Measurements from ENCODE around the gene SOWAHA. TPM values are rescaled to one million over a fixed set of nuclear protein-coding genes. Genes with fewer than 3 reads are reported as not detected.

The SOWAHA gene
- total RNA-seq, 1 experiment from 2014 or later = 0.20 TPM

- TF ChIP-seq, protein P1, sequence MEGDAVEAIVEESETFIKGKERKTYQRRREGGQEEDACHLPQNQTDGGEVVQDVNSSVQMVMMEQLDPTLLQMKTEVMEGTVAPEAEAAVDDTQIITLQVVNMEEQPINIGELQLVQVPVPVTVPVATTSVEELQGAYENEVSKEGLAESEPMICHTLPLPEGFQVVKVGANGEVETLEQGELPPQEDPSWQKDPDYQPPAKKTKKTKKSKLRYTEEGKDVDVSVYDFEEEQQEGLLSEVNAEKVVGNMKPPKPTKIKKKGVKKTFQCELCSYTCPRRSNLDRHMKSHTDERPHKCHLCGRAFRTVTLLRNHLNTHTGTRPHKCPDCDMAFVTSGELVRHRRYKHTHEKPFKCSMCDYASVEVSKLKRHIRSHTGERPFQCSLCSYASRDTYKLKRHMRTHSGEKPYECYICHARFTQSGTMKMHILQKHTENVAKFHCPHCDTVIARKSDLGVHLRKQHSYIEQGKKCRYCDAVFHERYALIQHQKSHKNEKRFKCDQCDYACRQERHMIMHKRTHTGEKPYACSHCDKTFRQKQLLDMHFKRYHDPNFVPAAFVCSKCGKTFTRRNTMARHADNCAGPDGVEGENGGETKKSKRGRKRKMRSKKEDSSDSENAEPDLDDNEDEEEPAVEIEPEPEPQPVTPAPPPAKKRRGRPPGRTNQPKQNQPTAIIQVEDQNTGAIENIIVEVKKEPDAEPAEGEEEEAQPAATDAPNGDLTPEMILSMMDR (conservative IDR thresholded peaks at IDR 0.05) = no peak
- Histone ChIP-seq H3T11ph (ENCODE audit: low read length) (no peak overlapping the region), H3K27me3 (ENCODE audit: insufficient read depth, low read length) (peaks cover 16% of the 10 kb centered on the region; the same call in 1 of the 2 replicates), H3K9ac (ENCODE audit: extremely low read depth, insufficient read length, low read length) (no peak overlapping the region), H2BK15ac (ENCODE audit: low read depth, low read length) (no peak overlapping the region), H4K20me1 (ENCODE audit: control insufficient read depth, insufficient read depth, insufficient read length) (no peaks in the 10 kb centered on the region), H3K79me1 (ENCODE audit: insufficient read depth, low read depth, low read length, poor library complexity, severe bottlenecking) (no peaks in the 10 kb centered on the region), H2AFZ (ENCODE audit: low read length) (no peak overlapping the region), H4K8ac (replicated peaks; ENCODE audit: insufficient read length, low read depth, low read length) (no peak overlapping the region), H2AK5ac (ENCODE audit: insufficient read length, low read length) (no peak overlapping the region), H2BK120ac (ENCODE audit: low read depth, low read length, poor library complexity, severe bottlenecking) (no peak overlapping the region), H3K56ac (ENCODE audit: insufficient read length, low read depth, low read length) (no peak overlapping the region), H3K4ac (ENCODE audit: low read depth, low read length) (no peak overlapping the region), H3K9me3 (ENCODE audit: control insufficient read depth, low read depth, low read length) (no peaks in the 10 kb centered on the region), H3K79me2 (ENCODE audit: insufficient read depth, low read length) (no peaks in the 10 kb centered on the region), H2BK20ac (ENCODE audit: low read depth, low read length, poor library complexity, severe bottlenecking) (no peak overlapping the region), H4K91ac (ENCODE audit: insufficient read length, low read depth, low read length) (no peak overlapping the region), H2BK5ac (ENCODE audit: insufficient read length, low read length) (no peak overlapping the region), H3K23me2 (ENCODE audit: insufficient read length, low read depth, low read length, poor library complexity, severe bottlenecking) (peaks cover 13% of the 10 kb centered on the region), H3K27ac (ENCODE audit: insufficient read length, low read depth, low read length) (no peak overlapping the region), H3K14ac (ENCODE audit: insufficient read depth, low read length) (no peak overlapping the region), H4K5ac (ENCODE audit: insufficient read length, low read depth, low read length) (no peak overlapping the region), H3K4me2 (ENCODE audit: insufficient read depth, insufficient read length, low read length) (no peak overlapping the region), H3K18ac (ENCODE audit: insufficient read length, low read depth, low read length) (no peak overlapping the region), H3K23ac (ENCODE audit: insufficient read length, low read depth, low read length) (no peak overlapping the region), H3K4me1 (ENCODE audit: insufficient read depth, low read length) (peaks cover 4% of the 10 kb centered on the region; the same call in 1 of the 2 replicates), H2BK12ac (ENCODE audit: insufficient read length, low read depth, low read length) (no peak overlapping the region)
- Mint-ChIP-seq H3K9me3 (no peaks in the 10 kb centered on the region; a peak in 1 of 5 replicates), H3K27ac (no peak overlapping the region), H3K4me3 (no peak overlapping the region), H3K36me3 (ENCODE audit: insufficient read depth in 1 of 3, low read depth in 3 of 3) (no peaks in the 10 kb centered on the region), H3K4me1 (peaks cover 12 to 14% of the 10 kb centered on the region in 2 experiments), H3K27me3 (ENCODE audit: low read depth) (peaks cover 50% of the 10 kb centered on the region)
- no peak for DNase-seq
- WGBS (ENCODE audit: extremely low coverage, insufficient read length, low lambda C conversion rate) = no CpG with 5 or more reads among the region's 1 CpG
Measured at GRCh38 chr5:132780577-132780976, 32.5 kb upstream of the SOWAHA start.
